Measurements from ENCODE around the gene NSL1. TPM values are rescaled to one million over a fixed set of nuclear protein-coding genes. Genes with fewer than 3 reads are reported as not detected.

NSL1 gene
- total RNA-seq, 1 experiment from 2014 or later, result 36.4 TPM

GRCh38 chr1:212746546-212746945 is 45.0 kb downstream of the NSL1 start:
- Histone ChIP-seq H3K4me2 (ENCODE audit: low read length) (no peak overlapping the region), H3K27me3 (ENCODE audit: insufficient read depth, low read length) (no peaks in the 10 kb centered on the region), H3K9me2 (ENCODE audit: insufficient read depth) (no peaks in the 10 kb centered on the region), H3K79me2 (ENCODE audit: insufficient read depth, low read length) (peaks cover 32% of the 10 kb centered on the region), H3K36me3 (ENCODE audit: control insufficient read depth in 1 of 2, insufficient read depth in 2 of 2, low read length in 2 of 2) (no peaks in the 10 kb centered on the region), H3K9ac (ENCODE audit: low read length) (no peak overlapping the region), H3K9me3 (ENCODE audit: control insufficient read depth in 1 of 2, insufficient read depth in 1 of 2, low read depth in 1 of 2, low read length in 2 of 2) (no peaks in the 10 kb centered on the region; a peak in 1 of 4 replicates), H4K20me1 (ENCODE audit: insufficient read depth) (no peaks in the 10 kb centered on the region), H3K27ac (ENCODE audit: low read depth, low read length) (no peak overlapping the region), H2AFZ (ENCODE audit: low read depth, low read length, poor library complexity, severe bottlenecking) (no peak overlapping the region), H3K4me1 (ENCODE audit: control insufficient read depth in 1 of 2, insufficient read depth in 2 of 2, low read length in 2 of 2) (peaks cover 0 to 6% of the 10 kb centered on the region in 2 experiments; a peak in 3 of 4 replicates), H3K4me3 (replicated peaks in 1 of 2; ENCODE audit: low read depth in 1 of 2, low read length in 2 of 2) (no peak overlapping the region)
- TF ChIP-seq CBX3 (IDR thresholded peaks at IDR 0.05; ENCODE audit: low read depth), result no peak
- TF ChIP-seq ELF1 (IDR thresholded peaks at IDR 0.05; ENCODE audit: borderline replicate concordance, low read depth), result no peak
- no peak for TF ChIP-seq ZNF274 (IDR thresholded peaks at IDR 0.05; ENCODE audit: low read depth, low read length)
- TF ChIP-seq EGR1 (IDR thresholded peaks at IDR 0.05; ENCODE audit: low read depth), result no peak
- TF ChIP-seq SRF (IDR thresholded peaks at IDR 0.05; ENCODE audit: low read depth), result no peak
- no peak for TF ChIP-seq ZFX (IDR thresholded peaks at IDR 0.05)
- no peak for TF ChIP-seq MAX (IDR thresholded peaks at IDR 0.05)
- TF ChIP-seq CEBPB (IDR thresholded peaks at IDR 0.05; ENCODE audit: low read depth), result no peak
- no peak for TF ChIP-seq POLR2AphosphoS5 (IDR thresholded peaks at IDR 0.05; ENCODE audit: low read depth, low read length)
- no peak for TF ChIP-seq YY1 (IDR thresholded peaks at IDR 0.05; ENCODE audit: extremely low read depth, insufficient replicate concordance, low read depth, low read length)
- no peak for TF ChIP-seq POLR2A (IDR thresholded peaks at IDR 0.05; ENCODE audit: borderline replicate concordance, extremely low read depth, insufficient read depth, insufficient read length)
- TF ChIP-seq ZBTB33 (IDR thresholded peaks at IDR 0.05; ENCODE audit: extremely low read depth, insufficient replicate concordance, low read length), result no peak
- no peak for TF ChIP-seq JUND (IDR thresholded peaks at IDR 0.05)
- no peak for TF ChIP-seq REST (IDR thresholded peaks at IDR 0.05; ENCODE audit: low read depth)
- no peak for TF ChIP-seq SIN3A (IDR thresholded peaks at IDR 0.05; ENCODE audit: low read depth)
- ChIA-PET CTCF (interaction anchor here (1.3 kb wide), 1 partner anchor 82 kb away, joined by 3 read pairs; no protein-coding TSS in a partner anchor), RAD21 (ENCODE audit: low non-redundant PET in 1 of 2, low total read pairs in 2 of 2, uncharacterized antibody in 2 of 2, unreplicated experiment in 2 of 2) (no interaction called here), POLR2A (no interaction called here)
- DNase-seq (ENCODE audit: low read depth, low spot score), result no peak
- BruUV-seq (replicated peaks), result no TSS peak
- ATAC-seq, result no peak
- intact Hi-C loops (cut with micrococcal nuclease), result no loop called here
